ENCODE data around the gene ZDHHC17. TPM values are rescaled to one million over a fixed set of nuclear protein-coding genes. Genes with fewer than 3 reads are reported as not detected.

ZDHHC17 gene
- total and polyA plus RNA-seq, 12 donors: 6.8 to 28.0 (median 21.5) TPM

- ATAC-seq: no peak
- Histone ChIP-seq H3K27me3 (no peaks in the 10 kb centered on the region), H3K9me3 (peaks cover 0 to 26% (median 2%) of the 10 kb centered on the region in 11 donors), H3K4me1 (no peaks in the 10 kb centered on the region), H3K36me3 (no peaks in the 10 kb centered on the region), H3K4me3 (no peak overlapping the region), H3K27ac (no peak overlapping the region)
- no peak for TF ChIP-seq CTCF (IDR thresholded peaks at IDR 0.05)
- DNase-seq: no peak
- WGBS, 2 donors: 97 to 98% methylated on average over 8 of the region's 8 CpGs
- intact Hi-C loops (cut with DNase I): no loop called here
Measured at GRCh38 chr12:76740501-76740900, 23.4 kb upstream of the ZDHHC17 start.

DNA sequence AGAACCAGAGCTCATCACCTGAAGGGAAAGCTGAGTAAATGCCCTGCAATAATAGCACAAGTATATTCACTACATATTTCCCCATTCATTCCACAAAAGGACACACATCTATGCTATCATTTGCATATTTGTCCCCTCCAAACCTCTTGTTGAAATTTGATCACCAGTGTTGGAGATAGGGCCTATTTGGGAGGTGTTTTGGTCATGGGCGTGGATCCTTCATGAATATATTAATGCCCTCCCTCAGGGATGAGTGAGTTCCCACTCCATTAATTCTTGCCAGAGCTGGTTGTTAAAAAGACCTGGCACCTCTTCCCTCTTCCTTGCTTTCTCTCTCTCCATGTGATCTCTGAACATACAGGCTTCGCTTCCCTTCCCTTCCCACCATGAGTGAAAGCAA is 18.6 kb upstream of the ZDHHC17 start:
- 95 to 97% methylated on average over 2 of the region's 2 CpGs for WGBS, 2 donors
- ATAC-seq (no peak), DNase-seq (no peak)
- Histone ChIP-seq H3K4me3 (no peak overlapping the region), H3K36me3 (no peaks in the 10 kb centered on the region), H3K4me1 (peaks cover 0 to 5% (median 0%) of the 10 kb centered on the region in 9 donors), H3K9me3 (no peaks in the 10 kb centered on the region), H3K27me3 (no peaks in the 10 kb centered on the region), H3K27ac (no peak overlapping the region)
- no peak for TF ChIP-seq CTCF (IDR thresholded peaks at IDR 0.05)
- intact Hi-C loops (cut with DNase I): no loop called here

DNA sequence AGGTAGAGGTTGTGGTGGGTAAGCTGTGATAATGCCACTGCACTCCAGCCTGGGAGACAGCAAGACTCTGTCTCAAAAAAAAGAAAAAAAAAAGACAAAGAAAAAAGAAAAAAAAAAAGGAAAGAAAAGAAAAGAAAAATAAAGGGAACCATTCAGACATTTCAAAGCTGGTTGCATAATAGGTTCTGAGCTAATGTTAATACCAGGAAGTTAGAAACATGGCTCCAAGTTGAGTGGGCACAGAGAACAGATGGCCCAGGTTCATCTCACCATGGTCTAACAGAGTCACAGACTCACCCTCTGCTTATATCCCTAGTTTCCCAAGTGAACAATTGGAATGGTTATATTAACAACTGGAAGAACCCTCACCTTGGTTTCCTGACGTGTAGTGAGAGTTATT is 17.4 kb upstream of the ZDHHC17 start:
- H3K9me3 ChIP-seq: no peaks in the 10 kb centered on the region
- WGBS, 2 donors: 49 to 67% methylated on average over 1 of the region's 1 CpG
- no peaks in the 10 kb centered on the region for H3K36me3 ChIP-seq
- H3K4me1 ChIP-seq: peaks cover 0 to 5% (median 0%) of the 10 kb centered on the region in 9 donors
- intact Hi-C loops (cut with DNase I): no loop called here
- no peak overlapping the region for H3K4me3 ChIP-seq
- H3K27me3 ChIP-seq: no peaks in the 10 kb centered on the region
- H3K27ac ChIP-seq: peak overlapping the region in 1 of 10 donors; percentile 31
- no peak for DNase-seq
- no peak for ATAC-seq
- TF ChIP-seq CTCF (IDR thresholded peaks at IDR 0.05): no peak

DNA sequence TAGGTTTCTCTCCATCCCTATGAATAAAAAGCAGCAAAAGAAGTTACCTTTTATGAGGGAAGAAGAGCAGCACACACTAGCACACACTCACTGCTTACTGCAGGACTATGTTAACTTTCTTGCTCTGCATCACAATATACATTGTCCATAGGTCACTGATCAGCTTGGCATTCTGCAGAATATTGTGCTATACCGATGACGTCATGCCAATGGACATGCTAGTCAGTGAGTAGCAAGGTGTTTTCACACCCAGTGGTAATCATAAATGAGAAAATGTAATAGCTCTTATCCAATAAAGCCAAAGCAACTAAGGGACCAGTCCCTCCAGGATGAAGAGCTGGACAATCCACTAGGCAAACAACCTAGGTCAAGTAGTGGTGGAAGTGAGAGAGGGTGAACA is 16.7 kb upstream of the ZDHHC17 start:
- intact Hi-C loops (cut with DNase I): no loop called here
- no peak overlapping the region for H3K4me3 ChIP-seq
- peaks cover 0 to 5% (median 0%) of the 10 kb centered on the region in 9 donors for H3K4me1 ChIP-seq
- no peak overlapping the region for H3K27ac ChIP-seq
- H3K36me3 ChIP-seq: no peaks in the 10 kb centered on the region
- H3K9me3 ChIP-seq: no peaks in the 10 kb centered on the region
- no peak for TF ChIP-seq CTCF (IDR thresholded peaks at IDR 0.05)
- ATAC-seq (no peak), DNase-seq (no peak)
- WGBS, 2 donors: 93 to 94% methylated on average over 2 of the region's 2 CpGs
- no peaks in the 10 kb centered on the region for H3K27me3 ChIP-seq
